Iris pigment epithelial cell (primary cell): ENCODE data around the gene PRKCQ.
"Not testable (repeated sequence)": the region's sequence is repeated elsewhere in the genome, so short reads cannot be mapped to it uniquely, and the experiment has no call there.

Experiments used
- DNase-seq: peaks from one replicate; pipeline ENCODE4 v3.0.0-alpha.2; 2011; ENCODE audit warnings: low read depth

The PRKCQ gene

DNA sequence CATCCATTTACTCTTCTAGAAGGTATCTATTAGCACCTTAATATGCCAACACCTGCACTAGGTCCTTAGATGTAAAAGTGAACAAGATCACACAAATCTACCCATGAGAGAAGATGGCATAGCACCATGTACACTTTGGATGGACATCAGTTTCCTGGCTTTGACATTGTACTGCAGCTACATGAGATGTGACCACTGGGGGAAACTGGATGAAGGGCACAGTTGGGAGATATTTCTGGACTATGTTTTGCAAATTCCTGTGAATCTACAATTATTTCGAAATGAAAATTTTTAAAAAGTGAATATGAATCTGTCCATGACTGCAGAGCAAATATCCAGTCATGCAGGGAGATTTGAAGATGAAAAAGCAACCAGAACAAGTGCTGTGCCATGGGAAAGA lies 124.5 kb downstream of the PRKCQ start:
- no peak for DNase-seq

DNA sequence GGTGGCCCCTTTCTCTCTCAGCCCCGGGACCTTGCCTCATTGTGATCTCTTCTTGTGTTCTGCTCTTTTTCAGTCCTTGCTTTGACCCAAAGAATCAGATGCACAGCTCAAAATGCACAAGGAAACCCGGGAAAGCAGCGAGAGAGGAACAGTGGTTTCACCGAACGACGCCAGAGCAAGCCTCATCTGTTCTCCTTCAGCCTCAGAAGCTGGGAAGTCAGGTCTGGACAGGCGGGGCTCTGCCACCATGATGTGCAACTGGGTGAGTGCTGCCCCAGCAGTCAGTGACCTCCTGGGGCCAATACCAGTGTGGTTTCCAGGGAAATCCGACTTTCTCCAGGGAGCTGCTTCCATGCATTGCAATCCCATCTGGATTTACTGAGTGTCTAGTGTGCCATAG lies 133.4 kb downstream of the PRKCQ start:
- DNase-seq: no peak

- peak; percentile 50 for DNase-seq
These were observed 134.3 kb downstream of the PRKCQ start for GRCh38 chr10:6445671-6446316.

- DNase-seq: not testable (repeated sequence)
These were observed 140.2 kb downstream of the PRKCQ start for GRCh38 chr10:6439875-6440274.

DNA sequence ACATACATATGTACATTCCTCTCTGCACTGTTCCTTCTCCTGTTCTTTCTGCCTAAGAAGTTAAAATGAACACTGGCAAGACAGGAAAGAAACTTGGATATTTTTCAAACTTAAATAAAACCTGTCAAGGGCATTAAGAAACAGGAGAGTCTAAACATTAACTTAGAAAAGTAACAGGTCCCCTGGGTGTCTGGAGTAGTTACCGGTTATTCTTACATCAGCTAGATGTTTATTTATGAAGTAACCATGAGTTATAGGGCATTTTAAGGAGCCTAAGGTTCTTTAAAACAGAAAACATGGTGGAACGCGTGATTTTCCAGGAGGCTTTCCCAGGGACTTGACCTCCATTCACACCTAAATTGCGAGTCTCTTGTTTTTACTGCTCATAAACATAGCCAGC lies 148.2 kb downstream of the PRKCQ start:
- no peak for DNase-seq

GRCh38 chr10:6431186-6431585 lies 148.9 kb downstream of the PRKCQ start:
- no peak for DNase-seq

GRCh38 chr10:6430423-6430980 lies 149.6 kb downstream of the PRKCQ start:
- no peak for DNase-seq

- DNase-seq: no peak
These were observed 152.6 kb downstream of the PRKCQ start for GRCh38 chr10:6427357-6427959.

DNA sequence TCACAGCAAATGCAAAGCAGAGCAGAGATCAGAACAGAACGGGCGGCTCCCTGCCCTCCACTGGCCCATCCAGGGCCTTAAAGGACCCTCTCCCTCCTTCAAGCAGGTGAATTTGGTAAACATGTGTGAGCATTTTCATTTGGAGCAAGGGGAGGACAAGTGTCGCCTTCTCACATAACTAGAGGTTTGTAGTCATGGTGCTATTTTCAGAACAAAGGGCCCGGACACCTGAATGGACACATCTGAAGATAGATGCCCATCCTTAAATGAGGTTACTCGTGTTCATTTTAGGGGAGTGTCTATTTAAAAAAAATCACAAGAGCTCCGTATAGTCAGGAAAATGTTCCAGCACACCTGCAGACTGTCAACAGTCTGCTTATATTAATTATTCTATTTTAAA lies 153.8 kb downstream of the PRKCQ start:
- no peak for DNase-seq

GRCh38 chr10:6423413-6424170 lies 156.5 kb downstream of the PRKCQ start:
- DNase-seq: no peak

GRCh38 chr10:6423004-6423403 lies 157.1 kb downstream of the PRKCQ start:
- peak; percentile 12 for DNase-seq

DNA sequence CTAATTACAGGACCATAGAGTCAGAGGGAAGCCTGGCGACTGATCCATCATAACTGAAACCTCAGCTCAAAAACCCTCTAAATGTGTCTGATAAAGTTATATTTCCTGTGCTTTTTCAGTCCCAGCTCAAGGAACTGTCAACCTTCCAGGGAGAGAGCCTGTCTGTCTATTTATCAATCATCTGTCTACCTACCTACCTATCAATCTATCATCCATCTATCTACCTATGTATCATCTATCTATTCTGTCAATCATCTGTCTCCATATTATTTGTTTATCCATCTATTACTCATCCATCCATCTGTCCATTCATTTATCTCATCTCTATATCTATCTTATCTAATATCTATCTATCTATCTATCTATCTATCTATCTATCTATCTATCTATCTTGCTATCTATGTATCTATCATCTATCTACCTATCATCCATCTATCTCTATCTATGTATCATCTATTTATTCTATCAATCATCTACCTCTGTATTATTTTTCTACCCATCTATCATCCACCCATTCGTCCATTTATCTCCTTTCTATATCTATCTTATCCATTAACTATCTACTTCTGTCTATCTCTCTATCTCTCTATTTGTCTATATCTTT lies 161.4 kb downstream of the PRKCQ start:
- DNase-seq: no peak

GRCh38 chr10:6418167-6418566 lies 161.9 kb downstream of the PRKCQ start:
- no peak for DNase-seq

GRCh38 chr10:6416892-6417512 lies 163.1 kb downstream of the PRKCQ start:
- peak; percentile 62 for DNase-seq

GRCh38 chr10:6411436-6411835 lies 168.6 kb downstream of the PRKCQ start:
- DNase-seq: no peak

DNA sequence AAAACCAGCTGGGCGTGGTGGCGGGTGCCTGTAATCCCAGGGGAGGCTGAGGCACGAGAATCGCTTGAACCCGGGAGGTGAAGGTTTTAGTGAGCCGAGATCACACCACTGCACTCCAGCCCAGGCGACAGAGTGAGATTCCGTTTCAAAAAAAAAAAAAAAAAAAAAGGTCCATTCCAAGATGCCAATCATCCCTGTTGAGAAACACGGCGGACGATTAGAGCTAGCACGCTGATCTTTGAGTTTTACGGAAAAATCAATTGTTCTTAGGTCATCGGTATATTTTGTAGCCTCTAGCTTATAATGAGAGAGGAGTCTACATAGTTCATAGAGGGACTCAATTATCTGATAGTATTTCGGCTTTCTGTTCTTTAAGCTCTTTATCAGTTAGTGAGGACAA lies 169.2 kb downstream of the PRKCQ start:
- no peak for DNase-seq

- DNase-seq: peak; percentile 88
These were observed 170.0 kb downstream of the PRKCQ start for GRCh38 chr10:6409971-6410643.

GRCh38 chr10:6408799-6409198 lies 171.3 kb downstream of the PRKCQ start:
- DNase-seq: no peak

DNA sequence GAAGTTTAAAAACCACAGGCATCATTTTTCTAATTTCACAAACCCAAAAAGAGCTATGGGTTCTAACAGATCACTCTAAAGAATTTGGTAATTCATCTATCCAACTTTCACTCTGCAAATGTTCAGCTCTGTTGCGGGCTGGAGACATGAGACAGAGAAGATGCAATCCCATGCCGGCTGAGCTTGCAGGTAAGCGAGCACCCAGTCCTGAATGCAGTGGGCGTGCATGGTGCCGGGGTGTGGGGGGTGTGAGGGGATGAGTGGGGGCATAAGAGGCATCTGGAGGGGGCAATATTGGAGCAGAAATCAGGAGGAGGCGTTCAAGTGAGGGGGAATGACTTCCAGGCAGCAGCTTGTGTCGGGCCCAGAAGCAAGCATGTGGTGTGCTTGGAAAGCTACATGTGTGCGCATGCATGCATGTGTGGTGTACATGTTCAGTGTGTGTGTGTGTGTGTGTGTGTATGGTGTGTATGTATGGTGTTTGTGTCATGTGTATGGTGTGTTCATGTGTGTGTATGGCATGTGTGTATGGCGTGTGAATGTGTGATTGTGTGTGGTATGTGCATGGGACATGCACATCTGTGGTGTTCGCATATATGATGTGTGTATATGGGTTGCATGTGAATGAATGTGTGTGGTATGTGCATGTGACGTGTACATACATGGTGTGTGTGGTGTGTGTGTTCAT lies 172.9 kb downstream of the PRKCQ start:
- DNase-seq: no peak

DNA sequence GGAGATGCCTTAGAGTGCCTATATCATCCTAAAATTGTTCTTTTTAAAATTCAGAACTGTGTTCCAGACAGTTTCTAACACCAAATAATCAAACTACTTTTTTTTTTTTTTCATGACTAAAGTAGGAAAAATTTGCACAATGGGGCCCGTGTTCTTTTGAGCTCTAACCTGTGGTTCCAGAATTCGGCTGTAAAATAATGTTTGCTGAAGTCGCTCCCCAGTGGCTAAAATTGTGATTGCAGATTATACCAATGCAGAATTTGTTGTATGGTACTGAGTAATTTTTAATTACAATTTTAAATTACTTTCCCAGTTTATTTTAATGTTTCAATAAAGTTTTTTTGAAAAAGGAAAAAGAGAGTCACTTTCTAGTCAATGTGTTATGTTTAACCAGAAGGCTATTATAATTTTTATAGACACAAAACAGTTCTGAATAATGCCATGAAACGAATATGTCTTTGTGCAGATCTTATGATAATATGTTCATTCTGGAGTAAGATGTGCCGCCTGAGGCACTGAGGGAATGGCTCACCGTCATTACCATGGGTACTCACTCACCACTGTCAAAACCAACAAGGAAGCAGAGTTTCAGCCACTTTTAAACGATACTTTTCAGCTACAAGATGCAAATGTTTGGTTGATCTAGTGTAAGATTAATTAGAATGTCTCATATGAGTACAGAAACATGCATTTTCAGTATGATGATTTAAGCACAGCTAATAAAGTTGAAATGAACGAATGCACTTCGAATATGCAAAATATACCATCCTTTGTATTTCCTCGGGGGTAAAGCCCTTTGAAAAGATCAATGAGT lies 173.6 kb downstream of the PRKCQ start:
- peak; percentile 38 for DNase-seq
